Activated naive CD4-positive, alpha-beta T cell treated with anti-CD3 and anti-CD28 coated beads, Interleukin-2, amount 50 U/mL, for 24 hours (primary cell): Measurements from ENCODE around the gene PDLIM7.

Source experiments
- H3K27ac Mint-ChIP-seq: one replicate; pipeline ENCODE4 v1.8.0; 2021; ENCODE audit warnings: mild to moderate bottlenecking, mixed read lengths
- H3K27me3 Mint-ChIP-seq: one replicate; pipeline ENCODE4 v1.8.0; 2021; ENCODE audit warnings: mixed read lengths
- H3K36me3 Mint-ChIP-seq: one replicate; pipeline ENCODE4 v1.8.0; 2021; ENCODE audit warnings: mixed read lengths
- H3K4me1 Mint-ChIP-seq: one replicate; pipeline ENCODE4 v1.8.0; 2021; ENCODE audit warnings: mixed read lengths
- H3K4me3 Mint-ChIP-seq: one replicate; pipeline ENCODE4 v1.8.0; 2021; ENCODE audit warnings: mild to moderate bottlenecking, mixed read lengths
- H3K9me3 Mint-ChIP-seq: one replicate; pipeline ENCODE4 v1.8.0; 2021; ENCODE audit warnings: mixed read lengths

Gene PDLIM7

DNA sequence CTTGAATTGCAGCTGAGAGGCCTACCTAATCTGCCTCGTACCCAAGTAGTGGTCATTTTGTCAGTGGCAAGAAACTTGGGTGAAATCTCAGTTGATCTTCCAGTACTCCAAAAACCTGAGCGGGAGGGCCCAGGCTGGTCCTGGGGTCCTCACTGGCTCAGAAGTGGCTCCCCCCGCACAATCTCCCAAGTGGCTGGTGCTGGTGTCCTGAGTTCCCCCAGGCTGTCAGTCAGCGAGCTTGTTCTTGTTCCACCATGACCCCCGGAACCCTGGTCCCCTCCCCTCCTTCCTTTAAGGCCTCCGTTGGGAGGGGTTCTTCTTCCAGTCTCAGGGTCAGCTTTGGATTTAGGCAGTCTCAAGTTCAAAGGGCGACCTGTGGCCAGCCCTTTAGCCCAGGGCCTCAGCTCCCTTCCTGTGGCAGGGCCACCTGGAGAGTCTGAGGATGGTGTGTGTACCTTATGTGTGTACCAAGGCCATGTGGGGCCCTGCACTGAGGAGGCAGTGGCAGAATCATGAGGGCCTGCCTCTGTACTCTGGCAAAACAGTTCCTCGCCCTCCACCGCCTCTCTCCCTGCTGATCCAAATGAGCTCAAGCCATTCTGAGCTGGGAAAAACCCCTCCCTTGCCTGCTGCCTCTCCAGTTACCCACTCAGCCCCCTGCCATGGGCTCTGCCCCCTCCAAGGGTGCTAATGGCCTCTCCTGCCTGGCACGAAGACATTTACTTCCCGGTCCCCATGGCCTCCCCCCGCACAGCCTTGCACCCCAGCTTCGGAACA, 19.5 kb downstream of the PDLIM7 start:
- Mint-ChIP-seq H3K4me3 (no peak overlapping the region), H3K9me3 (no peaks in the 10 kb centered on the region), H3K27ac (peak overlapping the region; percentile 65), H3K36me3 (no peaks in the 10 kb centered on the region), H3K4me1 (peaks cover 51% of the 10 kb centered on the region), H3K27me3 (no peaks in the 10 kb centered on the region)

DNA sequence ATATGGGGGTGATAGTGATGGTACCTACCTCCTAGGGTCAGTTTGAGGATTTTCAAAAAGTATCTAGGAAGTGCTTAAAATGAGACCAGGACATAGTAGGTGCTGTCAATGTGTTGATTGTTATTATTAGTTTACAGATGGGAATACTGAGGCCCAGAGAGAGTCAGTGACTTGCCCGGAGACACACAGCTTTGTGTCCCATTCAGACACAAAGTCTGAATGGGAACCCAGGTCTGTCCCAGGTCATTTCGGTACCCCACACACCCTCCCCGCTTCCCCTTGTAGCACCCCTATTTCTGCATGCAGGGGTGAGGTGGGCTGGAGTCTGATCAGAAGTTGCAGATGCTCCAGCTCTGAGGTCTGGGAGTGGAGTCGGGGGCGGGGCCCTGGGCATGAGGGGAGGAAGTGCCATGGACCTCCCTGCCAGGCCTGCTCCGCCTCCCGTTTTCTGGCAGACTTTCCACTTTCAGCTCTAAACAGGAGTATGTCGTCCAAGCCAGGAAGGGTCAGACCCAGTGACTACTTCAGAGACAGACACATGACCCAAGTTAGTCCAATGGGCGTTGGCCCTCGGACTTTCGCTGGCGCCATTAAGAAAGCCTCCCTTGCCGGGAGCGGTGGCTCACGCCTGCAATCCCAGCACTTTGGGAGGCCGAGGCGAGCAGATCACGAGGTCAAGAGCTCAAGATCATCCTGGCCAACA, 20.7 kb downstream of the PDLIM7 start:
- Mint-ChIP-seq H3K36me3 (no peaks in the 10 kb centered on the region), H3K27me3 (no peaks in the 10 kb centered on the region), H3K9me3 (no peaks in the 10 kb centered on the region), H3K27ac (no peak overlapping the region), H3K4me3 (peak overlapping the region; percentile 27), H3K4me1 (peaks cover 51% of the 10 kb centered on the region)

GRCh38 chr5:177475563-177476427, 21.6 kb downstream of the PDLIM7 start:
- H3K27ac Mint-ChIP-seq = peak overlapping the region; percentile 2

DNA sequence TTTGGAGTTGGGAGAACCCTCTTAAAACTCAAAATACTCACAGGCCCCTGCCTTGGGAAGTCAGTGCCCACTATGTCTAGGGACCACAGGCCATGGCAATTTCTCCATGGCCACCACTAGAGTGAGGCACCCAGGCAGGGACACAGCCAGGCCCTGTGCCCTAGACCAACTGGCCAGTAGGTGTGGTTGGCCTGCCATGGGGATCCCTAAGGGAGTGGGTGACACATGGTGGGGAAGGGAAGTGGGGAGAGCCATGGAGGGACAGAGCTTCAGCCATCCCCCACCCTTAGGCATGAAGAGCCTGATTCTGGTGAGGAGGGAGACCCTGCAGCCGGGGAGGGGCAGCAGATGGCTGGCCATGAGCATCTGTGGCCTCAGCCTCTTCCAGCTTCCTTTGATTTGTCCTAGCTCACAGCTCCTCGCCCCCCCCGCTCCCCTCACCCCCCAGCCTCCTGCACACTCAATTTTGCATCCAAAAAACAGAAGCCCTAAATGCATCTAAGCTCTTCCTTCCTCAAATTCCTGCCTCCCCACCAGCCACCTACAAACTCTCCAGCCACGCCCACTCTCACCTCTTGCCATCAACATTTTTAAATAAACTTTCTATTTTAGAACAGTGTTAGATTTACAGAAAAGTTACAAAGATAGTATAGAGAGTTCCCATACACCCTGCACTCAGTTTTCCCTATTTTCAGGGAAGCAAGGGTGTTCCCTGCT, 22.4 kb downstream of the PDLIM7 start:
- Mint-ChIP-seq H3K9me3 (no peaks in the 10 kb centered on the region), H3K27me3 (no peaks in the 10 kb centered on the region), H3K27ac (no peak overlapping the region), H3K4me1 (peaks cover 54% of the 10 kb centered on the region), H3K4me3 (peak overlapping the region; percentile 75), H3K36me3 (no peaks in the 10 kb centered on the region)

More at GRCh38 chr5:177475563-177476427, 21.6 kb downstream of the PDLIM7 start:
- Mint-ChIP-seq H3K36me3 (no peaks in the 10 kb centered on the region), H3K4me3 (peak overlapping the region; percentile 27), H3K27me3 (no peaks in the 10 kb centered on the region), H3K4me1 (peaks cover 51% of the 10 kb centered on the region), H3K9me3 (no peaks in the 10 kb centered on the region)

- no peaks in the 10 kb centered on the region for H3K27me3 Mint-ChIP-seq
- H3K36me3 Mint-ChIP-seq = no peaks in the 10 kb centered on the region
- peak overlapping the region; percentile 75 for H3K4me3 Mint-ChIP-seq
- no peaks in the 10 kb centered on the region for H3K9me3 Mint-ChIP-seq
- peaks cover 44% of the 10 kb centered on the region for H3K4me1 Mint-ChIP-seq
- H3K27ac Mint-ChIP-seq = peak overlapping the region; percentile 25
These were observed 23.4 kb downstream of the PDLIM7 start for GRCh38 chr5:177474002-177474476.

GRCh38 chr5:177473443-177474001, 23.9 kb downstream of the PDLIM7 start, which contains the start of gene DBN1:
TSS of gene DBN1 (minus strand) at chr5:177473634. CDS start at chr5:177473521, 113 bp downstream.
- Mint-ChIP-seq H3K36me3 (no peaks in the 10 kb centered on the region), H3K27me3 (no peaks in the 10 kb centered on the region), H3K4me1 (peaks cover 39% of the 10 kb centered on the region), H3K9me3 (no peaks in the 10 kb centered on the region), H3K4me3 (peak within 1 kb of the TSS; percentile 75), H3K27ac (peak within 1 kb of the TSS; percentile 25)

DNA sequence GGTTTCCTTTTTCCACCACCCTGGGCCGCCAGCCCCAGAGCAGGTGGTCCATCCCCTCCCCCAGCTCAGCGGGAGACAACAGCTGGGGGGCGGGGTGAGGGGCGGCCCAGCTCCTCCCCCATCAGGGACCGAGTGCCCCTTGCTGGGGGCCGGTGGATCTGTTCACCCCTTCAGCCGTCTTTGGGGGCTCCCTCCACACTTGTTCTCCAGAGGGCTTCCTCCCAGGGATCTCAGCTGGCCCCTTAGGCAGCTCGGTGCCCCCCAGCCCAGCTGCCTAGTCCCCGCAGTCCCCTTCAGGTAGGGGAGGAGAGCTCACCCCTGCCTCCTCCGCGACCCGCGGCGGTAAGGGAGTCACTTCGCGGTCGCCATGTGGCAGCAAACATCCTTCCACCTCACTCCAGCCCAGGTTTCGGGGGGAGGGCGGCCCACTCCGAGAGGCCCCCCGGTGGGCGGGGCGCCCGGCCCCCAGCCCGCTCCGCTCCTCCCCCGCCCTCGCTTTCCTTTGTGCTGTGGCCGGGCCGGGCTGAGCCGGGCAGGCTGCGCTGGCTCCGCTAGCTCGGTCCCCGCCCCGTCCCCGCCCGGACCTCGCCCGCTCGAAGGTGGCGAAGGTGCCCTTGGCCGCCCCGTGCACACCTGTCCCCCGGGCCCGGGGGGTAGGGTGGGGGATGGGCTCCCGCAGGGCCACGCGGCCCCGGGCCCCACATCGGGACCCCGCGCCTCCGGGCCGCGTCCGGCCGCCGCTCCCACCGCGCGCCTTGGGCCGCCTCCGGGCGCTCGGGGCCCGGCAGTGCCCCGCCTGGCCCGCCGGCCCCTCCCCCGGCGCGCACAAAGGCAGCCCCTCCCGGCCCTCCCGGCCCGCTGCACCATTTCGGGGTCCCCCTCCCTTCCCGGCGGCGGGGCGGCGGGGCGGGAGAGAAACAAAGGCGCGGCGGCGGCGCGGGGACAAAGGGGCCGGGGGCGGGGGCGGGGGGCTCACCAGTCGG, 24.7 kb downstream of the PDLIM7 start:
- Mint-ChIP-seq H3K4me1 (peaks cover 32% of the 10 kb centered on the region), H3K27ac (no peak overlapping the region), H3K36me3 (no peaks in the 10 kb centered on the region), H3K4me3 (peak overlapping the region; percentile 72), H3K9me3 (no peaks in the 10 kb centered on the region), H3K27me3 (no peaks in the 10 kb centered on the region)

- Mint-ChIP-seq H3K4me1 (peaks cover 31% of the 10 kb centered on the region), H3K4me3 (peak overlapping the region; percentile 49), H3K36me3 (no peaks in the 10 kb centered on the region), H3K27me3 (no peaks in the 10 kb centered on the region), H3K27ac (no peak overlapping the region), H3K9me3 (no peaks in the 10 kb centered on the region)
These were observed 25.6 kb downstream of the PDLIM7 start for GRCh38 chr5:177471610-177472356.

DNA sequence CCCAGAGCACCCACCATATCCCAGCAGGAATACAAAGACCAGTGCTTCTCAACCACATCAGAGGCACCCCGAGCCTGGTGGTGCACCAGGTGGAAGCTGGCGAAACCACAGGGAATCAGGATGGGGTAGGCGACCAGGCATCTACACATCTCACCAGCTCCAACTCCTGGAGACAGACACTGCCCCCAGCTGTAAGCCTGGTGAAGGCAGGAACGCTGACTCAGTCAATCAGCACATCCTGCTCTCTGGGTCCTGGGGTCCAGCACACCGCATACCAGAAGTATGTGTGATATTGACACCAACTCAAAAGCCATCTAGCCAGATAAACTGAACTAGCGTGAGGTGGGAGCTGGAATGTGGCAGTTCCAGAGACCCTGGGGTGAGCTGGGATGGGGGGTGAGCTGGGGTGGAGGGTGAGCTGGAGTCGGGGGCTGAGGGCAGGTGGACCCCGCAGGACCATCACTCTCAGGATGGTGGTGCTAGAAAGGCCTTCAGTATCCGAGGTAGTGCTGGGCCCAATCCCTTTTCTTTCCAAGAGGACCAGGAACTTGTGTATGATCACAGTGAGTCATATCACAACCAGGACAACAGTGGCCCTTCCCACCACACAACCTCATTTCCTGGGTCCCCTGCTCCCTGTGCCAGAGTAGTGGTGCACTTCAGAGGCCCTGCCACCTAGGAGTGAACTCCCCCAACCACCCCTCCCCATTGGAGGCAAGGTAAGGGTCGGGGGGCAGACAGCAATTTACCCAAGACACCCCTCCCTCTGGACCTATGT, 26.5 kb downstream of the PDLIM7 start:
- Mint-ChIP-seq H3K27me3 (no peaks in the 10 kb centered on the region), H3K4me3 (no peak overlapping the region), H3K36me3 (no peaks in the 10 kb centered on the region), H3K9me3 (no peaks in the 10 kb centered on the region), H3K4me1 (peaks cover 25% of the 10 kb centered on the region), H3K27ac (no peak overlapping the region)

DNA sequence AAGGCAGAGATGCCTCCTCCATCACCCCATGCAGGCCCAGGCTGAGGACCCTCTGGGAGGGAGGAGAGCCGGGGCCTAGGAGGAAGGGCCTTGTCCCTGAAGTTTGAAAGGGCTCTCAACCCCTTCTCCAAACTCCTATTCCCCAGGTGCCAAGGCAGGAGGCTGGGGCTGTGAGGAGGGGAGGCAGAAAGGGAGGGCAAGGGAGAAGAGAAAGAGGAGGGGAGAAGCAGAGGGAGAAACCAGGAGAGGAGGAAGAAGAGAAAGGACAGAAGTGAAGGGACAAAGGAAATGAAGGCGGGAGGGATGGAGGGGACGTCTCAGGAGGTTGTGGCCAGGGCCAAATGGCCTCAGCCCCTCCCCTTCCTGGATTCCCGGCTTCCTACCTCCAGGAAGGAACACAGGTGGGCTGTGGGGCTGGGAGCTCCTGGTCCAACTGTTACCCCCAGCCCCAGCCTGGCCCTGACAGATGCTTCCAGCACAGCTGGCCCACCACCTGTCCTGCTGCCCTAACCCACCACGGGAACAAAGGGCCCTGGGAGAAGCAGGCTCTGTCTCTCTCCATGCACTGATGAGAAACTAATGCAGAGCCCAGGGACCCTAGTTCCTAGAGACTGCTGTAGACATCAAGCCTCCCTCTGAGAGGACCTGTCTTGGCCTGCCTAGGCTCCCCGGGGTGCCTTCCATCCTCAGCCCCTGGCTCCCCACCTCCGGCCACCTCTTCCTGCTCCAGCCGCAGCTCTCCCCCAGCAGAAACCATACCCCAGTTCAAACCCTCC, 27.5 kb downstream of the PDLIM7 start:
- no peaks in the 10 kb centered on the region for H3K36me3 Mint-ChIP-seq
- H3K27ac Mint-ChIP-seq = no peak overlapping the region
- H3K4me3 Mint-ChIP-seq = no peak overlapping the region

GRCh38 chr5:177468685-177469628, 28.4 kb downstream of the PDLIM7 start:
- H3K4me1 Mint-ChIP-seq = peaks cover 6% of the 10 kb centered on the region
- no peaks in the 10 kb centered on the region for H3K9me3 Mint-ChIP-seq
- no peak overlapping the region for H3K4me3 Mint-ChIP-seq

More for the DNA sequence above, 27.5 kb downstream of the PDLIM7 start:
- H3K27me3 Mint-ChIP-seq = no peaks in the 10 kb centered on the region
- peaks cover 15% of the 10 kb centered on the region for H3K4me1 Mint-ChIP-seq
- H3K9me3 Mint-ChIP-seq = no peaks in the 10 kb centered on the region

More at GRCh38 chr5:177468685-177469628, 28.4 kb downstream of the PDLIM7 start:
- Mint-ChIP-seq H3K27me3 (no peaks in the 10 kb centered on the region), H3K36me3 (no peaks in the 10 kb centered on the region), H3K27ac (no peak overlapping the region)
